IMR-90 (cell line): ENCODE data around the gene USP9X. TPM values are rescaled to one million over a fixed set of nuclear protein-coding genes. Genes with fewer than 3 reads are reported as not detected.
A peak's percentile ranks its signal among the peaks of the same experiment; 100 is the strongest.

ENCODE experiments used
- ATAC-seq: fragments of 200-7000 bp; cut with Tn5 transposase; 2 replicates; pipeline ENCODE4 v1.9.1; 2020; ENCODE audit warnings: low read depth, mild to moderate bottlenecking, moderate library complexity
- BruUV-seq: library from RNA; stranded (reverse); fragments of 400-500 nt; replicated peaks from 2 replicates; lab custom pipeline; 2021; lab: Mats Ljungman, UMichigan
- CTCF ChIA-PET: fragments of 300-600 bp; formaldehyde crosslinking; extraction: SDS; loops from one replicate; lab custom pipeline; 2021; ENCODE audit warnings: antibody characterized with exemption; lab: Yijun Ruan, JAX
- POLR2A ChIA-PET: fragments of 300-600 bp; sonication (Branson Sonifier 250); formaldehyde crosslinking; loops from one replicate; lab custom pipeline; 2022; ENCODE audit warnings: antibody characterized with exemption; ENCODE audit not compliant: unreplicated experiment; lab: Charles Lee
- DNase-seq: peaks from one replicate; pipeline ENCODE4 v3.0.0; 2013
- H2AFZ ChIP-seq: replicated peaks from 2 replicates; pipeline ENCODE3; 2013; ENCODE audit warnings: low read length, mild to moderate bottlenecking; ENCODE audit not compliant: poor library complexity
- H2AK5ac ChIP-seq: 2 replicates; pipeline ENCODE4 v1.6.1; 2013; ENCODE audit warnings: low read depth, low read length, inconsistent platforms
- H2AK9ac ChIP-seq: replicated peaks from 2 replicates; pipeline ENCODE3; 2013; ENCODE audit warnings: mild to moderate bottlenecking, low read depth, low read length, moderate library complexity; ENCODE audit not compliant: poor library complexity
- H2BK120ac ChIP-seq: 2 replicates; pipeline ENCODE4 v1.6.1; 2013; ENCODE audit warnings: low read depth, low read length, inconsistent platforms
- H2BK15ac ChIP-seq: 3 replicates; pipeline ENCODE4 v1.6.1; 2013; ENCODE audit warnings: low read depth, low read length, inconsistent platforms
- H2BK20ac ChIP-seq: 2 replicates; pipeline ENCODE4 v1.6.1; 2013; ENCODE audit warnings: low read depth, mild to moderate bottlenecking, inconsistent platforms, low read length, moderate library complexity
- H2BK5ac ChIP-seq: 2 replicates; pipeline ENCODE4 v1.6.1; 2013; ENCODE audit warnings: mild to moderate bottlenecking, low read depth, low read length, inconsistent platforms; ENCODE audit not compliant: poor library complexity, severe bottlenecking
- H3K14ac ChIP-seq: replicated peaks from 2 replicates; pipeline ENCODE4 v1.6.1; 2013; ENCODE audit warnings: low read depth, low read length, inconsistent platforms
- H3K18ac ChIP-seq: 2 replicates; pipeline ENCODE4 v1.6.1; 2013; ENCODE audit warnings: low read depth, low read length, control low read depth
- H3K23ac ChIP-seq: 2 replicates; pipeline ENCODE4 v1.6.1; 2013; ENCODE audit warnings: low read depth, low read length, inconsistent platforms
- H3K27ac ChIP-seq: 2 replicates; pipeline ENCODE4 v1.5.1; 2013; ENCODE audit warnings: mild to moderate bottlenecking, control low read depth, low read length; ENCODE audit not compliant: insufficient read depth
- H3K27me3 ChIP-seq: 2 replicates; pipeline ENCODE4 v1.6.1; 2013; ENCODE audit warnings: low read length; ENCODE audit not compliant: control insufficient read depth, insufficient read depth
- H3K36me3 ChIP-seq: 2 replicates; pipeline ENCODE4 v1.6.1; 2013; ENCODE audit warnings: low read length, mixed read lengths; ENCODE audit not compliant: control insufficient read depth, insufficient read depth
- H3K4ac ChIP-seq: 2 replicates; pipeline ENCODE4 v1.6.1; 2013; ENCODE audit warnings: low read depth, low read length, inconsistent platforms
- H3K4me1 ChIP-seq: 2 replicates; pipeline ENCODE4 v1.6.1; 2013; ENCODE audit warnings: low read length, mixed read lengths; ENCODE audit not compliant: control insufficient read depth, insufficient read depth
- H3K4me2 ChIP-seq: 2 replicates; pipeline ENCODE4 v1.6.1; 2013; ENCODE audit warnings: low read depth, mild to moderate bottlenecking, control low read depth, low read length, moderate library complexity
- H3K4me3 ChIP-seq: 2 replicates; pipeline ENCODE4 v1.5.1; 2013; ENCODE audit warnings: low read depth, mild to moderate bottlenecking, control low read depth, low read length, moderate library complexity; ENCODE audit not compliant: insufficient read depth
- H3K56ac ChIP-seq: 2 replicates; pipeline ENCODE4 v1.6.1; 2013; ENCODE audit warnings: low read length, inconsistent platforms; ENCODE audit not compliant: insufficient read depth; ENCODE audit errors: extremely low read depth
- H3K79me1 ChIP-seq, 2 experiments: 2 replicates each; pipeline ENCODE4 v1.6.1; 2013; ENCODE audit warnings: low read length in 2 of 2, inconsistent platforms in 1 of 2, low read depth in 1 of 2
- H3K9ac ChIP-seq: 2 replicates; pipeline ENCODE4 v1.6.1; 2013; ENCODE audit warnings: low read depth, low read length, control low read depth
- H3K9me1 ChIP-seq: 2 replicates; pipeline ENCODE4 v1.6.1; 2013; ENCODE audit warnings: low read length, inconsistent platforms; ENCODE audit not compliant: insufficient read depth
- H3K9me3 ChIP-seq: 2 replicates; pipeline ENCODE4 v1.6.1; 2013; ENCODE audit warnings: low read length; ENCODE audit not compliant: control insufficient read depth, insufficient read depth
- H4K20me1 ChIP-seq: 2 replicates; pipeline ENCODE4 v1.6.1; 2013; ENCODE audit warnings: low read length, inconsistent platforms; ENCODE audit not compliant: insufficient read depth
- H4K5ac ChIP-seq: 2 replicates; pipeline ENCODE4 v1.6.1; 2013; ENCODE audit warnings: mild to moderate bottlenecking, low read depth, low read length, control low read depth
- H4K8ac ChIP-seq, 2 experiments: 2 replicates each; pipeline ENCODE4 v1.6.1; 2013; ENCODE audit warnings: low read depth in 2 of 2, low read length in 2 of 2, control low read depth in 1 of 2, inconsistent platforms in 1 of 2
- H4K91ac ChIP-seq: 2 replicates; pipeline ENCODE4 v1.6.1; 2013; ENCODE audit warnings: low read depth, low read length, inconsistent platforms; ENCODE audit not compliant: insufficient read depth
- CTCF ChIP-seq: conservative IDR thresholded peaks from 2 replicates; pipeline ENCODE4 v1.5.1; 2012; ENCODE audit warnings: mild to moderate bottlenecking, low read depth, low read length, improper control_type of control experiment
- USF2 ChIP-seq: fragments of 150-350 bp; IDR thresholded peaks from 2 replicates; pipeline ENCODE4 v1.6.1; 2017; ENCODE audit warnings: mild to moderate bottlenecking, antibody characterized with exemption, low read length, low read depth
- WGBS, 2 experiments: methylation state at CpG; one replicate each; pipeline versions ENCODE4 v1.1.5 to v1.1.7; 2013; ENCODE audit warnings: missing lambda C conversion rate in 2 of 2; ENCODE audit not compliant: insufficient read length in 1 of 2; ENCODE audit errors: extremely low coverage in 2 of 2; 5-methylcytosine and 5-hydroxymethylcytosine counted together
- dilution Hi-C: fragments of 300-500 bp; cut with HindIII; formaldehyde crosslinking; loops from one replicate; pipeline ENCODE4 v1.14.3; 2018; ENCODE audit warnings: low sequenced_read_pairs; ENCODE audit not compliant: unreplicated experiment
- in situ Hi-C: fragments of 300-500 bp; cut with MboI; formaldehyde crosslinking; loops from 3 replicates; pipeline ENCODE4 v1.14.3; 2019; ENCODE audit warnings: low sequenced_read_pairs, inconsistent platforms, mixed read lengths
- intact Hi-C: fragments of 100-400 bp; cut with micrococcal nuclease; formaldehyde crosslinking; loops from 2 replicates; pipeline ENCODE4 v1.10.0; 2022
- polyA plus RNA-seq, 3 experiments: library from polyadenylated mRNA; depleted of rRNA; stranded (reverse); fragments of >200 nt; gene quantifications; 2 replicates each; pipeline ENCODE4 v1.2.3, GENCODE V29; 2012; ENCODE audit warnings: low replicate concordance in 1 of 3
- total RNA-seq: library from RNA; depleted of rRNA; stranded (reverse); fragments of >200 nt; gene quantifications from 2 replicates; pipeline ENCODE4 v1.2.3, GENCODE V29; 2012

USP9X gene
- total and polyA plus RNA-seq, 2 of the 4 experiments (the other 2 are of a cell fraction) = 17.5 to 104 TPM

- TF ChIP-seq USF2 = no peak
Observed at GRCh38 chrX:41108463-41109205, 23.4 kb downstream of the USP9X start (continued).

- in situ Hi-C loops = loop anchor here (5.0 kb wide), 1 partner anchor 459 kb away; no protein-coding TSS in a partner anchor
- intact Hi-C loops = no loop called here
- POLR2A ChIA-PET = no interaction called here
Observed at GRCh38 chrX:41110801-41111625, 25.8 kb downstream of the USP9X start.

More at GRCh38 chrX:41110801-41111625, 25.8 kb downstream of the USP9X start:
- Histone ChIP-seq H4K91ac (no peak overlapping the region), H3K9me3 (peaks cover 4% of the 10 kb centered on the region), H3K9me1 (0 out of 2 replicates have a peak, but pooled peaks cover 9% of the 10 kb centered on the region), H2AK5ac (no peak overlapping the region), H3K18ac (no peak overlapping the region), H4K8ac (no peak overlapping the region), H3K36me3 (no peaks in the 10 kb centered on the region), H2BK5ac (no peak overlapping the region), H3K4me2 (no peak overlapping the region), H3K14ac (no peak overlapping the region), H3K56ac (no peak overlapping the region), H3K4me1 (peaks cover 4% of the 10 kb centered on the region; the same call in 1 of the 2 replicates), H2AFZ (no peak overlapping the region), H3K4ac (no peak overlapping the region), H2BK20ac (no peak overlapping the region), H3K27me3 (peaks cover 3% of the 10 kb centered on the region; the same call in 1 of the 2 replicates), H3K27ac (no peak overlapping the region), H3K4me3 (no peak overlapping the region), H2AK9ac (no peak overlapping the region), H3K79me1 (peaks cover 0 to 22% of the 10 kb centered on the region in 2 experiments; a peak in 2 of 4 replicates), H2BK120ac (no peak overlapping the region), H4K5ac (no peak overlapping the region), H2BK15ac (no peak overlapping the region), H3K9ac (no peak overlapping the region), H4K20me1 (peaks cover 86% of the 10 kb centered on the region), H3K23ac (no peak overlapping the region)
- no CpG with 5 or more reads among the region's 7 CpGs for WGBS, 2 experiments
- BruUV-seq = no TSS peak
- CTCF ChIA-PET = no interaction called here
- peak; percentile 29; the same call in 1 of the 2 replicates for ATAC-seq
- TF ChIP-seq CTCF = no peak
- peak; percentile 43 for DNase-seq
- dilution Hi-C loops = no loop called here
